Measurements from ENCODE around the gene MTO1.

DNA sequence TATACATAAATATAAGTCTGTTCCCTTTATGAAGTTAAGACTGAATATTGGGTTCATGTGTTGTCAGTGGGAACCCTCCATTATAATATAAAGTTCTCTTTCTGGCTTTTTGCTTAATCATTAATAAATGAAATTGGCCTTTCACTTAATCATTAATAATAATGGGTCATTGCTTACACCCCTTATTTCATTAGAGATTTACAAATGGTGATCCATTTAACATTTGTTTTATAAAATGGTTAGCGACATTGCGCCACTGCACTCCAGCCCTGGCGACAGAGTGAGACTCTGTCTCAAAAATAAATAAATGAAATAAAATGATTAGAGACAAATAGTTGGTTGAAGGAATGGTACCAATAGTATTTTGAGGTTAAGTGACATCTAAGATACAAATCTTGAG, 48.4 kb upstream of the MTO1 start:
- TF ChIP-seq, protein P1, sequence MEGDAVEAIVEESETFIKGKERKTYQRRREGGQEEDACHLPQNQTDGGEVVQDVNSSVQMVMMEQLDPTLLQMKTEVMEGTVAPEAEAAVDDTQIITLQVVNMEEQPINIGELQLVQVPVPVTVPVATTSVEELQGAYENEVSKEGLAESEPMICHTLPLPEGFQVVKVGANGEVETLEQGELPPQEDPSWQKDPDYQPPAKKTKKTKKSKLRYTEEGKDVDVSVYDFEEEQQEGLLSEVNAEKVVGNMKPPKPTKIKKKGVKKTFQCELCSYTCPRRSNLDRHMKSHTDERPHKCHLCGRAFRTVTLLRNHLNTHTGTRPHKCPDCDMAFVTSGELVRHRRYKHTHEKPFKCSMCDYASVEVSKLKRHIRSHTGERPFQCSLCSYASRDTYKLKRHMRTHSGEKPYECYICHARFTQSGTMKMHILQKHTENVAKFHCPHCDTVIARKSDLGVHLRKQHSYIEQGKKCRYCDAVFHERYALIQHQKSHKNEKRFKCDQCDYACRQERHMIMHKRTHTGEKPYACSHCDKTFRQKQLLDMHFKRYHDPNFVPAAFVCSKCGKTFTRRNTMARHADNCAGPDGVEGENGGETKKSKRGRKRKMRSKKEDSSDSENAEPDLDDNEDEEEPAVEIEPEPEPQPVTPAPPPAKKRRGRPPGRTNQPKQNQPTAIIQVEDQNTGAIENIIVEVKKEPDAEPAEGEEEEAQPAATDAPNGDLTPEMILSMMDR (IDR thresholded peaks at IDR 0.05; ENCODE audit: insufficient read depth, low read length, poor library complexity, severe bottlenecking) = no peak
- TF ChIP-seq EZH2phosphoT487 (conservative IDR thresholded peaks at IDR 0.05; ENCODE audit: low read length) = no peak

Data from SU-DHL-6 (cell line).